DOHH2 (cell line): ENCODE results near the gene MCF2L2.

ENCODE experiments used
- EZH2phosphoT487 ChIP-seq: fragments of 200-600 bp; sonication (generic); IDR thresholded peaks from 2 replicates; pipeline ENCODE4 v1.6.1; 2017; ENCODE audit warnings: borderline replicate concordance, mild to moderate bottlenecking, antibody characterized with exemption, low read length, moderate library complexity, mixed read lengths
- TF ChIP-seq, protein P1 (sequence below): fragments of 200-600 bp; sonication (generic); IDR thresholded peaks from one replicate; pipeline ENCODE4 v1.5.1; 2014; ENCODE audit warnings: antibody characterized with exemption, mild to moderate bottlenecking, low read depth, low read length; ENCODE audit not compliant: poor library complexity, severe bottlenecking

DNA sequence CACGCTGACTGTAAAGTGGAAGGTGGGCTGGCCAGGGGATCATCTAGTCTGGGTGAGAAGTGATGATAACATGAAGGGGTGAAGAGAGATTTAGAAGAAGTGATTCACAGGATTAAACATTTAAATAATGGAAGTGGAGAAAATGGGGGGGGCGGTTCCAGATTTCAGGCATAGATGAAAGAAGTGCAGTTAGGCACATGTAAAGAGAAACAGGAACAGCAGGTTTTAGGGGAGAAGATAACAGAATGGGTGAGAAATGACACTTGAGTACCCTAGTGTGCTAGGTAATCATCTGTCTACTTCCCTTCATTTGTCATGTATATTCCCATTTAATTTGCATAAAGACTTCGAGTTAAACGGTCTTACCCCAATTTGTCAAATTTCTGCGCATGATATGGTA is 160.1 kb downstream of the MCF2L2 start:
- TF ChIP-seq, protein P1, sequence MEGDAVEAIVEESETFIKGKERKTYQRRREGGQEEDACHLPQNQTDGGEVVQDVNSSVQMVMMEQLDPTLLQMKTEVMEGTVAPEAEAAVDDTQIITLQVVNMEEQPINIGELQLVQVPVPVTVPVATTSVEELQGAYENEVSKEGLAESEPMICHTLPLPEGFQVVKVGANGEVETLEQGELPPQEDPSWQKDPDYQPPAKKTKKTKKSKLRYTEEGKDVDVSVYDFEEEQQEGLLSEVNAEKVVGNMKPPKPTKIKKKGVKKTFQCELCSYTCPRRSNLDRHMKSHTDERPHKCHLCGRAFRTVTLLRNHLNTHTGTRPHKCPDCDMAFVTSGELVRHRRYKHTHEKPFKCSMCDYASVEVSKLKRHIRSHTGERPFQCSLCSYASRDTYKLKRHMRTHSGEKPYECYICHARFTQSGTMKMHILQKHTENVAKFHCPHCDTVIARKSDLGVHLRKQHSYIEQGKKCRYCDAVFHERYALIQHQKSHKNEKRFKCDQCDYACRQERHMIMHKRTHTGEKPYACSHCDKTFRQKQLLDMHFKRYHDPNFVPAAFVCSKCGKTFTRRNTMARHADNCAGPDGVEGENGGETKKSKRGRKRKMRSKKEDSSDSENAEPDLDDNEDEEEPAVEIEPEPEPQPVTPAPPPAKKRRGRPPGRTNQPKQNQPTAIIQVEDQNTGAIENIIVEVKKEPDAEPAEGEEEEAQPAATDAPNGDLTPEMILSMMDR = no peak
- TF ChIP-seq EZH2phosphoT487 = no peak
